ENCODE data around the gene HCN2. TPM values are rescaled to one million over a fixed set of nuclear protein-coding genes. Genes with fewer than 3 reads are reported as not detected.

HCN2 gene
- total RNA-seq, 1 donor from 2014 or later, result 2.0 TPM

DNA sequence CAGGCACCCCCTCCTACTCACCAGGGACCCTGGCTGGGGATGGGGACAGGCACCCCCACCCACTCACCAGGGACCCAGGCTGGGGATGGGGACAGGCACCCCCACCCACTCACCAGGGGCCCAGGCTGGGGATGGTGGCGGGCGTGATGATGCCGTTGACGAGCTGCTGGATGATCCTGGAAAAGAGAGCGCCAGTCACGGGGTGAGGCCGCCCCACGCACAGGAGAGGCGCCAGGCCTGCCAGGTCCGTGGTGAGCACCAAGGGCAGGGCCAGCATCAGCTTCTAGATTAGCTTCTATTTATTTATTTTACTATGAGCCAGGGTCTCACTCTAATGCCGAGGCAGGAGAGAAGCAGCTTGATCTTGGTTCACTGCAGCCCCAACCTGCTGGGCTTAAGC, 60.4 kb downstream of the HCN2 start:
- no peak for DNase-seq (ENCODE audit: extremely low read depth, low read depth, low spot score)

DNA sequence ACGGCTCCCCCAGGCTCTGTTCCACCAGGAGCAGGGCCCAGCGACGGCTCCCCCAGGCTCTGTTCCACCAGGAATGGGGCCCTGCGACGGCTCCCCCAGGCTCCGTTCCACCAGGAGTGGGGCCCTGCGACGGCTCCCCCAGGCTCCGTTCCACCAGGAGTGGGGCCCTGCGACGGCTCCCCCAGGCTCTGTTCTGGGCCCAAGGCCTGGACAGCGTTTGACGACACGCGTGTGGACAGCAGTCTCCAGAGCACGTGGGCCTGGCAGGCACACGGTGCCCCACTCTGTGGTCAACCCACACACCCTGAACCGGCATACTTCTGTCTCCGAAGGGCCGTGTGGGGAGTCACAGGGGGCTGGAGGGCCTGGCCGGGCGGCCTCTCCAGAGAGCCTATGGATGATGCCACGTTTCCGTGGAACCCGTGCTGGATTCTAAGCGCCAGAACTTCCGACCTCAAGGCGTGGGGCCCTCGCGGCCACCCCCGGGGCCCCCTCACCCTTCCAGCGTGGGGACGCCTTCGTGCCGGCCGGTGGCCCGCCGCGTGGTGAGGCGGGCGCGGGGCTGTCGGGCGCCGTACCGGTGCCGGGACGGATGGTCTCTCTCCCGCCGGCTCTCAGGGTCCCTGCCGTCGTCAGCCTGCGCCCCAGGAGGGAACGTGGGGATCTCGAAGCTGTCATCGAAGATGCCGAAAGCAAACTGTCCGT, 61.6 kb downstream of the HCN2 start:
- DNase-seq (ENCODE audit: extremely low read depth, low read depth, low spot score), result no peak

DNA sequence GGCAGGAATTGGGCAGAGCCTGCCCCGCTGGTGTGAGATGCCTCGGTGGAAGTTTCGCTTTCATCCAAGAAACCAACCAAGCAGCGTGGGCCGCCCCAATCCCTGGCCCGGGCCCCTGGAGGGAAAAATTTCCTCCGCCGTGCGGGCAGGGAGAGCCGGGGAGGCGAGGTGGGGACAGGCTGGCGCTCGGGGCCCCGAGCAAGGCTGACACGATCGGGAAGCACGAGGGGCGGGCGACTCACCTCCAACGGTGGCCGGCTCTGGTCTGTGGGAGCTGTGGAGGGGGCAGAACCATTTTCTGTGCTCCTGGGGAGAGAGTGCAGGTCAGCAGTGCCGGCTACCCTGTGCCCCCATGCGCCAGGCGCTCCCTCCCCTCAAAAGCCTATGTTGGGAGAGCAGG, 62.3 kb downstream of the HCN2 start:
- no peak for DNase-seq (ENCODE audit: extremely low read depth, low read depth, low spot score)

DNA sequence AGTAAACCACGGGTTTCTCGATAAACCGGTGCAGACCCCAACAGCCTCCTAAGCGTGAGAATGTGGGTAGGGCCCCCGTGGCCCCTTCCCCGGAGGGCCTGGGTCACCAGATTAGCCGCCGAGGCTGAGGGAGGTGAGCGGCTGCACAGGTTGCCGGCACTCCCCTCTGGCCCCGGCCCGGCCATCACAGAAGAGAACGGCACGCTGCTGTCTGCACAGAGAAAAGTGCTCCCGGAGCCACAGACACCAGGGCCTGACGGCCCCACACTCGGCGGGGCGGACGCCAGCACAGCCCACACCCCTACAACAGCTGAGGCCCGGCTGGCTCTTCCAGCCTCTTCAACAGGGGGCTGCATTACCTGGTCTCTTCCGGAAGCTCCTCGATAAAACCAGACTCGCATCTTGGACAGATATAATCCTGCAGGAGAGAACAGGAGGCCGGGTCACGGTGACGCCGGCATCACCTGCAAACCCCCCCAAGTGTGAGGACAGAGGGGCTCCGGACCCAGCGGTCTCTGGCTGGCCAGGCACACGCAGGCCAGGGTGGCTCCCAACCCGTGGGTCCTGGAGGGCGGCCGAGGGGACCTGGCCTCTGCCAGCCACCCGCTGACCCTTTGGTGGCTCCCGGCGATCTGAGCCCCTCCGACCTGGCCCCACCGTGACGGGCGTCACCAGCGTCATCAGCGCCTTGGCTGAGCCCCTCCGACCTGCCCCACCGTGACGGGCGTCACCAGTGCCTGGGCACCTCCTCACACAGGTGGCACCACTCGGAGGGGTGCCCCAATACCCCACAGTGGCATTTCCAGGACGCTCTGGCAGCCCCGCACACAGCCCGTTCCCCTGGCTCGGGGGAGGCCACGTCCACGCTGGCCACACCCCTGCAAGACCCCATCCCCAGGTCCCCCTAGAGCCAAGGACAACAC, 63.0 kb downstream of the HCN2 start:
- DNase-seq (ENCODE audit: extremely low read depth, low read depth, low spot score), result no peak

DNA sequence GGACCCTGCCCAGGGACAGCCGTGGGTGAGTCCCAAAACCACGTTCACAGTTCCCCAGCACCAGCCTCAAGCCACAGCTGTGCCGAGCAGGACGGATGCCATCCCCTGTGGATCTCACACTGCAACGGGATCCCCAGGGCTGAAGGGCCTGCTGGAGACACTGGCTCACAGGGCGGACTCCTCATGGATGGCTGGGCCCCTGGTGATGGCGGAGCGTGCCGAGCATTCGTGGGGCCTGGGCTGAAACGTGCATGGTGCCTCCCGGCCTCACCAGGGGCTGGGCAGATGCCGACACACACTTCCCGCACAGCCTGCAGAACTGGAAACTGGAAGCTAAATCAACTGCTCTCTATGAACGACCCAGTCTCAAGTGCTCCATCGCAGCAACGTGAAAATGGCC, 63.7 kb downstream of the HCN2 start:
- DNase-seq (ENCODE audit: extremely low read depth, low read depth, low spot score), result no peak

DNA sequence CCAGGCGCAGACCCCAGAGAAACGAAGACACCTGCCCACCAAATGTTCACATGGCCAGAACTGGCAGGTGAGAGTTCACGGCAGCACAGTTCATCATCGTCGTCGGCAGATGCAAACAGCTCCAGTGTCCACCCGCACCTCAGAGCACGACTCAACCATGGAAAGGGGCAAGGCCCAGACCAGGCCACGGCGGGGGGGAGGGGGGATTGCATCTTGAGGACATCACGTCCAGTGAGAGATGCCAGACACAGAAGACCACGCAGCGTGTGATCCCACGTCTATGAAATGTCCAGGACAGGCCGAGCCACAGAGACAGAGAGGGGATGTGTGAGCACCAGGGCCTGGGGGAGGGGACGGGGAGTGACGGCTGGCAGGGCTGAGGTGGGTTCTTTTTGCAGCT, 66.0 kb downstream of the HCN2 start:
- DNase-seq (ENCODE audit: extremely low read depth, low read depth, low spot score), result no peak

DNA sequence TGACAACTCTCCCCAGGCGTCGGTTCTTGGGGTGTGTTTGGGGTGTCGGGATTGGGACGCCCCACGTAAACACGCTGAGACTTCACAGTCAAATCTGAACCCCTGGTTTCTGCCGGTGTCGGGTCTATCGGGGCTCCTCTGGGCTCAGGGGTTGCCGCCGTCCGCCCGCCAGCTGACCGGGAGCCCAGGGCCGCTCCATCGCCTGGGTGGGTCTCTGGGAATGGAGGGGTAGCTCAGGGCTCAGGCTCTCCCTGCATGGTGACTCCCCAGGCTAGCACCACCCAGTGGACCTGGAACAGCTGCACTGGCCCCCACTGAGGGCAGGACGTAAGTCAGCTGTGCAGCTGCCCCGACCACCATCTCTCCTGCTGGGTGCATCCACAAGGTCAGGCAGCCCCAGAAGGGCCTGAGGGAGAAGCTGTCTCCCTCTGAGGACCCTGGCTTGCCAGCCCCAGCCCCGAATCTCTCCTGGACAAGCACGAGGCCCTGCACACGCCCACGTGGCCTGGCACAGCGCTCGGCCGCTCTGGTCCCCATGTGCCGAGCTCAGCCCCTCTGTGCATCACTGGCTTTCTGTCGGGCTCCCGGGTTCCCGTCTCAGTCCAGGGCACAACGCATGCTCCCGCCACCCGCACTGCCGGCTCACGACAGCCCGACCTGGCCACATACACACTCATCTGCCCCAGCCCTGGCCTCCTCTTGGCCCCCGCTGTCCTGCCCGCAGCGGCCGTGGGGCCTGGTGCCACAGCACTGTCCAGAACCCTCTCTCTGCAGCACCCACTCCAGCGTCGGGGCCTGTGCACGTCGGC, 67.3 kb downstream of the HCN2 start:
- no peak for DNase-seq (ENCODE audit: extremely low read depth, low read depth, low spot score)

DNA sequence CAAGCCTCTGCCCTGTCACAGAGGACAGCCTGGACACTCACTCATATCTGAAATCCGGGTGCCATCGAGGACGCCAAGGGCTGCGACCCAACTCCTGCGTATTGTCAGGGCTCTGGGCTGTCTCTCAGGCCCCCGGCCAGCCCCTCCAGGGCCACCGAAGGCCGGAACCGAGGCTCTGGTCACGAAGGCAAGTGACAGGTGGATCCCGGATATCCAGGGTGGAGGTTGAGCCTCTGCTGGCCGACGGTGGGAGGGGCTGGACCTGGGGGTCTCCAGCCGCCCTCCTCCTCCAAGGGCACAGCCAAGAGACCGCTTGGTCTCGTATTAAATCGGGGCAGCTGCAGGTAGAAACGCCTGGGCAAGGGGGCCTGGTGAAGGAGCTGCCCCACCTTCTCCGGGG, 67.9 kb downstream of the HCN2 start:
- DNase-seq (ENCODE audit: extremely low read depth, low read depth, low spot score), result no peak

DNA sequence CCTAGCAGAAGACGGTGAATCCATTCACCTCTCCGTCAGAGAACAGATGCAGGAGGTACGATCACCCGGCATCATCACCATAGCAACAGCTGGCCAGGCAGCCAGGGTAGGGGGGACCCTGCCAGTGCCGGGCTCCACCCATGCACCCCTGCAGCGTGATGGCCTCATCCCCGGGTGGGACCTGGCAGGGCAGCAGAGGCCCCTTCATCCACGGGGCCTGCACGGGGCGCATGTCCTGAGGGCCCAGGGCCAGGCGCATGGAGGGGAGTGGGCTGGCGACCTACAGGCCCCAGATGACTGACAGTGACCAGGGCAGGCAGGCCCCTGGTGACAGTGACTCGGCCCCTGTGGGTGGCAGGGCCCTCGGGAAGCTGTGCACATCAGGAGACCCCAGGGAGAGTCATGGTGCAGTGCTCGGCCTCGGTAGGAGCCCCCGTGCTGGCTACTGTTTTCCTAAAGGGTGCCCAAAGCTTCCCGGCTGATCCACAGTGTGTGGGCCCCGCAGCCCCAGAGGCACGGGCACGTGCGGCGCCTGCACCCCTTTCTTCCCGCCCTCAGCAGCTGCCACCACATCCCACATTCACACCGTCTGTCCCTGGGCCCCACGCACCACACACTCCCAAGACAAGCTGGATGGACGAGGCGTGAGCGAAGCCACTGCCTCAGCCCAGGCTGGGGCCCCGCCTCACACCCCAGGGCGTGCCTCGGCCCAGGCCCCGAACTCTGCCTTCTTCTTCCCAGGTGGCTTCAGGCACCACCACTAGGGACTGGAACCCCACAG, 68.6 kb downstream of the HCN2 start:
- no peak for DNase-seq (ENCODE audit: extremely low read depth, low read depth, low spot score)

DNA sequence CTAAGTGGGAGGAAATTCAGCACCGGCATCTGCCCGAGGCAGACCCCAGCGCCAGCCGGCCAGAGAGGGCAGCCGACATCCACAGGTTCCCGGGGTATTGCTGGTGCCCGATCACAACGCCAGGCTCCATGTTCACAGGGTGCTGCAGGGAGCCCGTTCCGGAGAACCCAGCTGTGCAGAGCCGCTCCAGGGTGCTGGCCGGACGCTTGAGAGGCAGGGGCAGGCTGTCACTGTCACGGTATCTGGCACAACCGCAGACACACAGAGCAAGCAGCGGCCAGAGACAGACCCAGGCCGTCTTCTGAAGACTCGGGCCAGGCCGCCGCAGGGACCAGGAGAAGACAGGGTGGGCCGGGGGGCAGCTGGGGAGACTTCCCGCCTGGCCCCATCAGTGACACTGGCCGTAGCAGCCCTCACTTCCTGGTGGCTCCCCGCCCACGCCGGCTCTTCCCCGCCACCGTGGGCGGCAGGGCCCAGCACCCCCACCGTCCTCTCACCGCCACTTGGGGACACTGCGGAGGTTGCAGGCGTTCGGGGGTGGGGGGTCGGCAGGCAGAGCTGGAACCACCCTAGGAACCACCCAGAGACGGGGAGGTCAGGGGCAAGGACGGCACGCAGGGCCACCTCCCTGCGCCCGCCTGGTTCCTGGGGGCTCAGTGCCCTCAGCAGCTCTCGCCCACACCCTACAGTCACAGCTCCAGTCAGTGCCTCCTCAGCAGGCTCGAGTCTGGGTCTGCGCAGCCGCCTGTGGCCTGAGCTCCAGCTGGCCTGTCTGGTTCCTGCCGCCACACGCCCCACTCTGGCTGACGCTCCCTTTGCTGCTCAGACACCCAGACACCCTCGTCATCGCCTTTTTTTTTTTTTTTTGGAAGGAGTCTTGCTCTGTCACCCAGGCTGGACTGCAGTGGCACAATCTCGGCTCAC, 69.5 kb downstream of the HCN2 start:
- DNase-seq (ENCODE audit: extremely low read depth, low read depth, low spot score), result no peak

DNA sequence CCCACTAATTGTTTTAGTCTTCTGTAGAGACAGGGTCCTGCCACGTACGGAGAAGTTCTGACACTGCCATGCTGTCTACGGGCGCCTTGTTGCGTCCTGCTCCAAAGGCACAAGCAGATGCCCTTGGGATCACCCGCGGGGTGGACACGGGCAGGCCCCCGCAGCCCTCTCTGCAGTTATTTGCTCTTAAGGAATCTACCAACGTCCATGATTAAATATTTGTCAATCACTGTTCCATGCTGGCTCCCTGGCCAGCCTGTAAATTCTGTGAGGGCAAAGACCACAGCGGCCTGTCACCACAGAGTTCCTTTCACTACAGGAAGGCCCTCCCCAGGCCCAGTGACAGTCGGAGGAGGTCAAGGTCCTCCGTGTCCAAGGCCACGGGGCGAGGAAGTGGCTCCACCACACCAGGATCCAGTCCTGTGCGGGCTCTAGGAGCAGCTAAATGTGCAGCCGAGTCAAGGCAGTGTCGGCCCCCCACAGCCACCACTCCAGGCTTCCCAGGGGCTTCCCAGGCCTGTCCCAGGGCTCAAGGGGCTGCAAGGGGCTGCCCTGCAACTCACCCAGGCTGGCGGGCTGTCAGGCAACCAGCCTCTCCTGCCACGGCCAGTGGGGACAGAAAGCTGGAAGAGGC, 71.2 kb downstream of the HCN2 start:
- no peak for DNase-seq (ENCODE audit: extremely low read depth, low read depth, low spot score)

DNA sequence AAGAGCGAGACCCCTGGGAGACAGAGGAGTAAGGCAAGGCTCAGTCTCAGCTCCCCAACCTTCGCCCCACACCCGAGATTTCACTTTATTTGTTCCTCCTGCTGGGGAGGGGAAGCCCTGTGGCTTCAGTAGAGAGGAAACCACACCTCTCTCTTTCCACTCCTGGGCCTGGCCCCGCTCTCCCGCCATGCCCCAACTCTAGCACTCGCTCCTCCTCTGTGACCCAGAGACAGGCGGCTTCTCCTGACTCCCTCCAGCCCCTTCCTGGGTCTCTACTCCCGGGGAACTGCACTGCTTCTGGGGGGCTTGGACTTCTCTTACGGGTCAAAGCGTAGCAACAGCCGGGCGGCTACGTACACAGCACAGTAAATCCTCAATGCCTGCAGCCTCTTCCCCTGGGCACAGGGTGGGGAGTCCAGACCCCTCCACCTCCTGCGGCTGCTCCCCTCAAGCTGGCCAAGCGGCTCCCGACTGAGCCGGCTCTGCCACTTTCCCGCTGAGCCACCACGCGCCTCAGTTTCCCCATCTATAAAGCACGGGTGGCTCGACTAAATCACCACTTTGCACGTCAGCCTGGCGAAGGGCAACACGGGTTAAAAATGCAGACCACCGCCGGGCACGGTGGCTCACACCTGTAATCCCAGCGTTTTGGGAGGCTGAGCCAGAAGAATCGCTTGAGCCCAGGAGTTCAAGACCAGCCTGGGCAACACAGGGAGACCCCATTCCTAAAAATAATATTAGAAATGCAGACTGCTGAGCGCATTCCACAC, 71.9 kb downstream of the HCN2 start:
- DNase-seq (ENCODE audit: extremely low read depth, low read depth, low spot score), result no peak

DNA sequence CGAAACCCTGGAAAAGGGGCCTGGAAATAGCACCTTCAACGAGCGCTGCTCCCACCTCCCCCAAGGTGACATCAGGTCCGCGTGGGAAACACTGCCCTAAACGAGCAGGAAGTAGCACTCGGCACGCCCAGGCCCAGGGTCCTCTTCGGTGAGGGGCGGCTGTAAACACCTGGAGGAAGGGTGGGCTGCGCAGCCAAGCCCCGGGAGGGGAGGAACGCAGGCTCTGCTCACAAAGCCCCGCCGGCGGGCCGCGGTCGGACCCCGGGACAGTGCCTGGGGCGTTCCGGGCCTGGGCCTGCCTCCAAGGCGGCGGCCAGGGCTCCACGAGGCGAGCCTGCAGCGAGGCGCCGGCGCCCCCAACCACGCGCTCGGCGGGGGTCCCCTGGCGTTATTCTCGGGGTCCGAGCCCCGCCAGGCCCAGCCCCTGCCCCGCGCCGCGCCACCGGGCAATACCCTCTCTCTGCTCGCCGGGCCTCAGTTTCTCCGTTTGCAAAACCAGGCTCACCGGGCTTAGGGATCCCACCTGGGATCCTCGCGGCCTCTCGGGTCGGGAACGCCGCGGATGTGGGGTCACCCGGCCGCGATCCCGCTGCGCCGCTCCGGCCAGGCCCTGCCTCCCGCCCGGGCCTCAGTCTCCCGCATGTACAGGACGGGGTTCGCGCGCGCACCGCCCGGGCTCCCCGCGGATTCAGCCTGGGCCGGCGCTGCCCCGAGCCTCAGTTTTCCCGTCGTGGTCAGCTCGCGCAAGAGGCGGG, 72.7 kb downstream of the HCN2 start:
- DNase-seq (ENCODE audit: extremely low read depth, low read depth, low spot score), result no peak

DNA sequence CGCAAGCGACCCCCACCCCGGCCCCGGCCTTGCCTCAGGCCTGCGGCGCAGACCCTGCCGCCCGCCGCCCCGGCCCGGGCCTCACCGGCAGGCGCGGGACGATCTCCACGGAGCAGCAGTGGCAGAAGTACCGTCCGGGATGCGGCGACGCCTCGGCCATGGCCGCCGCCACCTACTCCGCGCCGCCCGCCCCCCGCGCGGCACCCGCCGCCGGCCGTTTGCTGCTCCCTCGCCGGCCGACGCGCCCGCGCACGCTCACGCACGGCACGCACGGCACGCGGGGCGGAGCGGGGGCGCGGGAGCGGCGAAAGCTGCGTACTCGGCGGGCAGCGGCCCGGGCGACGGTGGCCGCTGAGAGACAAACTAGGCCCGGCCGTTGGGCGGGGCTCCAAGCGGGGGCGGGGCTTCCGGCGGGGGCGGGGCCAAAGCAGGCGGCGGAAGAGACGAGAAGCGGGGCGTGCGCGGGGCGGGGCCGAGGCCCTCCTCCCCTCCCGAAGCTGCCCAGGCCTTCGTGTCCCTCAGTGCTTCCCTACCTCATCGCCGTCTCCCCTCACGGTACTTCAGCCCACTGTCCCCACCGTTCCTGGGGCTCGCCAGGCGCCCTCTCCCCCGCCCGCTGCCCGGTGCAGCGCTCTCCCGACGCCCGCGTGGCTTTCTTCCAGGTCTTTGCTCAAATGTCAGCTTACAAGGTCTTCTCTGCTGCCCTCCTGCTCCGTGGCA, 73.4 kb downstream of the HCN2 start, which contains the start of gene RNF126:
Gene RNF126 (minus strand): TSS at position 253 of the 720 bp plus-strand sequence. CDS start 93 bp downstream, at position 160.
- DNase-seq (ENCODE audit: extremely low read depth, low read depth, low spot score), result no peak

DNA sequence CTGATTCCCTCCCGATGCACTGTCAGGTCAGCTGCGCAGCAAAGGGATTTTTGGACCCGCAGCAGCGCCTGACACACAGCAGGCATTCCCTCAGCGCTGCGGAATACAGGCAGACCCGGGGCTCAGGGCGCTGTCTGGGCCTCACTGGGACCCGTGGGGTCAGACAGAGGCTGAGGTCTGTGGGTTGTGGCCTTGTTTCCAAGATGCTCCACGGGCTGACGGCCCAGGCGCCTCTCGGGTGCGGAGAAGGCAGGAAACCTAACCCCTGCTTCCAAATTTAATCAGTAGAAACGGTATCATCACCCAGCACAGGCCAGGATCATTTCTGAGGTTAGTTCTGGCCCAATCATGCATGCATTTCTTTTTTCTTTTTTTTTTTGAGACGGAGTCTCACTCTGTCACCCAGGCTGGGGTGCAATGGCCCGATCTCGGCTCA, 74.0 kb downstream of the HCN2 start:
- no peak for DNase-seq (ENCODE audit: extremely low read depth, low read depth, low spot score)

DNA sequence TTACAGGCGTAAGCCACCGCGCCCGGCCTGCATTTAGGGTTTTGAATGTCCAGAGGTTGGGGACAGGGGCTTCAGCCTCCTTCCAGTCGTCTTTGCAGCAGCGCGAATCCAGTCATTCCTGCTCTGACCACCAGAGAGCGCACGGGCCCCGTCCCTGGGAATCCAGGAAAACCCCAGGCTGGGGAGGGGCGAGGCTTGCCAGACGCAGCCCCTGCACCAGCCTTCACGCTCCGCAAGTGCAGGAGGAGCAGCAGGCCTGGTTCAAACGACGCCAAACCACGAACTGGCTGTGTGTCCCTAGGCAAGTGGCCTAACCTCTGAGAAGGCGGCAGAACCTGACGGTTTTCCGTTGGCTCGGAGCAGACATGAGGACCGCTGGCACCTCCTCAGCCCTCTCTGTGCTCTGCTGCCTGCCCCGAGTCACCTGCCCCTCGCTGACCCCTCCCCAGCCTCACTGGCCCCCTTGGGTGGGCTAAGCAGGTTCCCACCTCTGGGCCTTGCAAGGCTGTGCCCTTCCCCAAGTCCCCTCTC, 75.3 kb downstream of the HCN2 start:
- DNase-seq (ENCODE audit: extremely low read depth, low read depth, low spot score), result no peak

Measured in glomerular endothelial cell (primary cell).